Pulmonary artery endothelial cell (primary cell): ENCODE data around the gene RDH5. TPM values are rescaled to one million over a fixed set of nuclear protein-coding genes. Genes with fewer than 3 reads are reported as not detected.

Experiments
- DNase-seq: peaks from one replicate; pipeline ENCODE4 v3.0.0-alpha.2; 2011; ENCODE audit warnings: low read depth, low spot score
- total RNA-seq: library from RNA; depleted of rRNA; stranded (reverse); fragments of >200 nt; gene quantifications from 2 replicates; pipeline ENCODE4 v1.2.3, GENCODE V29; 2014

The RDH5 gene
- total RNA-seq, 1 donor from 2014 or later, result 0.79 TPM

DNA sequence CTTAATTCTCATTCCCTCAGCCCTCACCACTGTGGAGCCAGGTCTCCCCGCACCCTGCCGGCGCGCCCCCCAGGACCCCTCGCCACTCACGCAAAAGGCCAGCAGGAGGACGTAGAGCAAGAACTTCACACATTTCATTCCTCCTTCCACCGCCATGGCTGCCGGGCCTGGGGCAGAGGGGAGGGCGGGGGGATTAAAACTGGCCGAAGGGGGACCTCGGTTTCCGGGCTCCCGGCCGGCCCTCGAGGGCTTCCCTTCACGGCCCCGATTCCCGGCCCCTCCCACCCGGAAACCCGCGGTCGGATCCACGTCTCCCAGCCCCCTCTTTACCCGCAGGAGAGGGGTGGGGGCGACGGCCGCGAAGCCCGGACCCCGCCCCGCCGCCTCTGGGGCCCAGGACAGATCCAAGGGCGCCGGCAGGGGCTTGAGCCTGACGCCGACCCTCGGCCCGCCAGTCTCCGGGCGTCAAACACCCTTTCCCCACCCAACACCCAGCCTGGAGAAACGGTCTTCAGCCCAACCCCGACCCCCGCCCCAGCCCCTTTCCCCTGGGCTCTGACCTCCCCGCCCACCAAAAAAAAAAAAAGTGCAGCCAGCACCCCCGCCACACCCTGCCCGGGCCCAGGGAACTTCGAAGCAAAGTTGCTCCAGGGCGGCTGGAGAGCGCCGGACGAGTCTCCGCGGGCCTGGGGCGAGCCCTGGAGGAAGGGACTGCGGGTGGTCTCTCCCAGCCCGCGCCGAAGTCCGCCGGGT, 8.2 kb downstream of the RDH5 start:
- no peak for DNase-seq

DNA sequence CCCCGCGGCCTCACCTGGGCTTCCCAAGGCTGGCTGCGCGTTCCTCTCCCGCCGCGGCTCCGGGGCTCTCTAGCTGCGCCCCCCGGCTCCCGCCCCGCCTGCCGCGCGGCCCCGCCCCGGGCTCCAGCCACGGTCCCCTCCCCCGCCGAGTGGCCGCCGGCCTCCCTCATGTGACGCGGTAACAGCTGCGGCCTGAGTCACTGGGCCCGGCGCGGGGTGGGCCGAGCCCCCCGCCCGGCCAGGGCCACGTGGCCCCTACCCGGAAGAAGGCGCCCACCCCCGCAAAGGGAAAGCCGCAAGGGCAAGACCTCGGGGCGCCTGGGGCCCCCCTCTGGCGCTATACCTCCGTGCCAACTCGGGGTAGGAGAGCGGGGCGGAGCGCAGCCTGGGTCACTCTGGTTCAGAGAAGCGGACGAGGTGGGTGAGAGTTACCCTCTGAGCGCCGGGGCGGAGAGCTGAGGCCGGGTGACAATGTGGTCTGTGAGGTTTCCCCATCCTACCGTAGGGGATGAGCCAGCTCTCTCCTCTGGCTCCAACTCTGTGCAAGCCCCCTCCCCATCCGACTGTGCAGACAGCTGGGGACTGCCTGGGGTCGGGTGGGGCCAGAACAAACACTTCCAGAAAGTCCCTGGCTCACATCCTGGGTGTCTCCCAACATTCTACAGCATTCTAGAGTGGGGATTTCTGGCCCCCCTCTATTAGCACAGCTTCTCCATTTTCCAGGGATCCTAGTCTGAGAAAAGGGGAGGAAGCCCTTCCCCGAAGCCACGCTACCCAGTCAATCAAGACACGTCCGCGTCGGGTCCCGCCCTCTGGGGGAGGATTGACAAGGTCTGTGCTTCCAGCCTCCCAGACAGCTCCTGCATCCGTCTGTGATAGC, 9.0 kb downstream of the RDH5 start, which contains the start of gene CD63:
TSS of gene CD63 (minus strand) at position 71 of the 880 bp plus-strand sequence. CDS start 668 bp downstream, outside the sequence.
- peak; percentile 77 for DNase-seq

DNA sequence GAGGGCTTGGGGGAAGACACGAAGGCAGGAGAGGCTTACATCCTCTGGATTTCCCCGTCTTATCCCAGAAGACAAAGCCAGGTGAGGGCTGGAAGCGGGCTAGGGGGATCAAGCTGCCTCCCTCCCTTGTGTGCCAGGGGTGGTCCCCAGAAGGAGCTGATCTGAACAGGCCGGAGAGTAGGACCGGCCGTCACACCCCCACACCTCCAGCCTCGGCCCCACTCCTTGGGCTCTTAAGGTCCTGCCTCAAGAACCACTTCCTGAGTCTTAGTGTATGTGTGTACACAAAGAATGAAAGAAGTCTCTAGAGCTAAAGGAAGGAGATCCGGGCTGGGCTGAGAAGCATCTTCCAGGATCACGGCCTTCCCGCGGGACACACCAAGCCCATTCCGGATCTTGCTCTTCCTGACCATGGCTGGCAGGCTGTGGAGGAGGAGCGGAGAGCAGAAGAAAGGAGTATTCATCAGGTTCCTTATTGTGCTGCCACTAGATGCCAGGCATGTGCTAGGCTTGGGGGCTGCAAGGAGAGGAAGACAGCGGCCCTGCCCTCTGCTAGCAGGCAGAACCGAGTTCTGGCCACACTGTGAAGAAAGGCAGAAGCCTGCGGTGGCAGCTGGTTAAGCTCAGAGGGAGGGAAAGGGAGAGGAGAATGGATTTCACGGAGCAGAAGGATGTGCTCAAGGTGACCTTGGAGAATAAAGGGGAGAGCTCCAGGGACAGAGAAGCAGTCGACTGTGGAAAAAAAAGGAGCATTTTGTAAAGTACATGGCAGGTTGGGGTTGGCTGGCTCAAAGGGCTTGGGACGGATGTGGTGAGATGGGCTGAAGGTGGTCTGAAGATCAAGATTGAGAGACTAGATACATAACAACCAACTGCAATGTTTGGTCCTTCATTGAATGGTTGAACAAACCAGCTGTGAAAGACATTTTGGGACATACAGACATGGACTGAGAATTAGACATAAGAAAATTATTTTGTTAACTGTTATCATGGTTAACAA, 9.9 kb downstream of the RDH5 start:
- no peak for DNase-seq

DNA sequence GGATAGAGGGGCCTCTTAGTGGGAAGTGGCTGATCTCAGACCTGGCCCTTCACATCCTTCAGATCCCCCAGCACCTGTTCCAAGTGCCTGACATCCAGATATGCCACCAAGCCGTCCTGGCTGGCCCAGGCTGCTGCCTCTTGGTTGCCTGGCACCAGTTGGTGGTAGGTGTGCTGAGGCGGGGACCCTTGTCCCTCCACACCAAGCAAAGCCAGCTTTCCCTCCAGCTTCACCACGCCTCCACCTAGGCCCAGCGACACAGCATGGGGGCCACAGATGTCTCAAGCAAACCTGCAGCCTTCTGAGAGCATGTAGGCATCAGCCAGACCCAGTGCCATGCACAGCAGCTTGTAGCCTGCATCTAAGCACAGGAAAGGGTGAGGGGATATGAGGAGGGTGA, 12.1 kb downstream of the RDH5 start:
- DNase-seq, result no peak

DNA sequence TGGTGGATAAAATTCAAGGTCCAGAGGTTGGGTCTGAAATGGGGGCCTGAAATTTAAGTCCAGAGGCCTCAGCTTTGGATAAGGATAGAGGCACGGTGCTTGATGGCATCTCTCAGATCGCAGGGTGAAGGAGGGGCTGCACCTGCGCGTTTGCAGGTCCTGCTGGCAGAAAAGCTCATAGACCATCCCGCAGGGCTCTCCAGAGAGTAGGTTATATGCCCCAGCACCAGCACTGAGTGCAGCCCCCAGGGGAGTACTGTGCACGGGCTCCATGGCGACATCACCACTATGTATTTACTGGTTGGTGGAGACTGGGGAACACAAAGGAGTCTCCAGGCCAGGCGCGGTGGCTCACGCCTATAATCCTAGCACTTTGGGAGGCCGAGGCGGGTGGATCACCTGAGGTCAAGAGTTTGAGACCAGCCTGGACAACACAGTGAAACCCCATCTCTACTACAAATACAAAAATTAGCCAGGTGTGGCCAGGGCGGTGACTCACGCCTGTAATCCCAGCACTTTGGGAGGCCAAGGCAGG, 12.9 kb downstream of the RDH5 start:
- DNase-seq, result no peak

DNA sequence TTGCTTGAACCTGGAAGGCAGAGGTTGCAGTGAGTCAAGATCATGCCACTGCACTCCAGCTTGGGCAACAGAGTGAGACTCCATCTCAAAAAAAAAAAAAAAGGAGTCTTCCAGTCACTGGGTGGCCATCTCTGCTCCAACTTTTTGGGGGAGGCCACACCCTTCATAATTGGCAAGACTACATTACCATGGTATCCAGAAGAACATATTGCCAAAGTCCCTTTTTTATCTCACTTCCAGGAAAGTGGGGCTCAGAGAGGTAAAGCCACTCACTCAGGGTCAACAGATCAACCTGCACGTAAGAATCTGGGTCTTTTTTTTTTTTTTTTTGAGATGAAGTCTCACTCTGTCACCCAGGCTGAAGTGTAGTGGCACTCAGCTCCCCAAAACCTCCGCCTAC, 13.7 kb downstream of the RDH5 start:
- no peak for DNase-seq

DNA sequence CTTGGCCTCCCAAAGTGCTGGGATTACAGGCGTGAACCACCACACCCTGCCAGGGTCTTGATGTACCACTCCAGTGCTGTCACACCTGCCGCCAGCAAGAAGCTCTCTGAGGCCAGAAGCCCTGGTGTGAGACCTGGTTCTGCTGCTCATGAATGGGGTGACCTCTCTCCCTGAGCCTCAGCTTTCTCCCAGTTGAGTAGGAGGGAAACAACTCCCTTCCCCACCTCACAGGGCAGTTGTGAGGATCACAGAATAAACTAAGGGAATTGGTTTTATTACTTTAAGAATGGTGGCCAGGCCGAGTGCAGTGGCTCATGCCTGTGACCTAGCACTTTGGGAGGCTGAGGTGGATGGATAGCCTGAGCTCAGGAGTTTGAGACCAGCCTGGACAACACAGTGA, 14.4 kb downstream of the RDH5 start:
- DNase-seq, result no peak

DNA sequence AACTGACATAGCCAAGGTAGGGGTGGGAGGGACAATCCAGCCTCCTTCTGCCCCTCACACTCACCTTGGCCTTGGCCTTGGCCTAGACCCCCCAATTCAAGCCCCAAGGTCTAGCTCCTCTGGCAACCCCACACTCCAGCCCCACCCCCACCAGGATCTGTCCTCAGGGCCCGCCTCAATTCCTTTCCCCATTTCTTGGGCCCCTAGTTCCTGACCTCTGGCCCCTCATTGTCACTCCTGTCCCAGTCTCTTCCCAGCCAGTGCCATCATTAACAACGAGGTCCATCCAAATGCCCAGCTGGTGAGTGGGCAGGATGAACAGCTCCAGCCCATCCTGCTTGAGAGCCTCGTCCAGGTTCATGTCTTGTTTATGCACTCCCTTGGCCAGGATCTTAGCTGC, 15.9 kb downstream of the RDH5 start:
- no peak for DNase-seq

DNA sequence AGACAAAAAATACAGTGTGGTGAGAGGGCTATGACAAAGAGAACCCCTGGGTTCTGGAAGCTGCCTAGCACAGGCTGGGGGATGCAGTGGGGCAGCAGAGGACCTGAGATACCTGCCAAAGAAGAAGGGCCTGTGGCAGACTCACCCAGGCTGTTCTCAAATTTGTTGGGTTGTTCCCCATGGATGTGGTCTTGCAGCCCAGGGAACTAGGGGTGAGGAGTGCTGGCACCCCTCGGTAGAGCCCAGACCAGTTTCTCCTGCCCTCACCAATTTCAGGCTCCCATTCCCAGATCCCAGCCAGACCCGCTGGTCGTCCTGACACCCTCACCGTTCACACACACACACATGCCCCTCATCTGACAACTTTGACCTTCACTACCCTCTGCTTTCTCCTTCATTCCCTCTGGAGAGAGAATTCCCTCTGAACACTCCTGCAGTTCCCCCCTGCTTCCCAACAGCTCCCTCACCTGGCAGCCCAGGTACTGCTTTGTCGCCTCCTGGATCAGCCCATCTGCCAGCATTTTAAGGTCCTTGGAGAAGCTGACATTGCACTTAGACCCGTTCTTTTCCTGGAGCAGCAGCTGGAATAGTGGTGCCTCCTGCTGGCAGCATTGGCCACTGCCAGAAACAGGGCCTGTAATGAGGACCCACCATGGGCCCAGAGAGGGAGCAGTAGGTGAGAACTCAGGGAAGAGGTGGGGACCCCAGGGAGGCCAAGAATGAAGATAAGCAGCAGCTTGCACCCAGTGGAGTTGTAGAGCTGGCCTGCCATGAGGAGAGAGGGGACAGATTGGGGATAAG, 16.8 kb downstream of the RDH5 start:
- DNase-seq, result no peak

DNA sequence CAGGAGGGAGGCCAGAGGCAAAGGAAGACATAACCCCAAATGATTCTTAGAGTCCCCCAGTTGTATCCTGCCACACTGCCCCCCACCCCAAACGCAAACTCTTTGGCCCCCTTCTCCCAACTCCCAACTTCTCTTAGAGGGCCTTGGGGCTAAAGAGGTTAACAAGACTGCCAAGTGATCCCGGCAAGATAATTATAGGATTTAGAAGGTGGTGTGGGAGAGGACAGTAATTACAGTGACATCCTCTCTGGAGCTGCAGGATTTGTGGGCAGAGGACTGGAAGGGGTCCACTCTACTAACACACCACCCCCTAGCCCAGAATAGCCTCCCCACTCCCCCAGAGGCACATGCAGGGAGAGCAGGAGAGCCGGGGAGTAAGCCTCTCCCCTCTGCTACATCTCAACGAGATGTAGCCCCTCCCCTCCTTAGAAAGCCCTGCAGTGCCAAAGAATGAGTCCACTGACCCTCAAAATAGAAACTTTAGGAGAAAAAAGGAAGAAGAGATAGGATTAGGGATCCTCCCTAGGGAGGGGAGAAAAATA, 17.5 kb downstream of the RDH5 start:
- no peak for DNase-seq

DNA sequence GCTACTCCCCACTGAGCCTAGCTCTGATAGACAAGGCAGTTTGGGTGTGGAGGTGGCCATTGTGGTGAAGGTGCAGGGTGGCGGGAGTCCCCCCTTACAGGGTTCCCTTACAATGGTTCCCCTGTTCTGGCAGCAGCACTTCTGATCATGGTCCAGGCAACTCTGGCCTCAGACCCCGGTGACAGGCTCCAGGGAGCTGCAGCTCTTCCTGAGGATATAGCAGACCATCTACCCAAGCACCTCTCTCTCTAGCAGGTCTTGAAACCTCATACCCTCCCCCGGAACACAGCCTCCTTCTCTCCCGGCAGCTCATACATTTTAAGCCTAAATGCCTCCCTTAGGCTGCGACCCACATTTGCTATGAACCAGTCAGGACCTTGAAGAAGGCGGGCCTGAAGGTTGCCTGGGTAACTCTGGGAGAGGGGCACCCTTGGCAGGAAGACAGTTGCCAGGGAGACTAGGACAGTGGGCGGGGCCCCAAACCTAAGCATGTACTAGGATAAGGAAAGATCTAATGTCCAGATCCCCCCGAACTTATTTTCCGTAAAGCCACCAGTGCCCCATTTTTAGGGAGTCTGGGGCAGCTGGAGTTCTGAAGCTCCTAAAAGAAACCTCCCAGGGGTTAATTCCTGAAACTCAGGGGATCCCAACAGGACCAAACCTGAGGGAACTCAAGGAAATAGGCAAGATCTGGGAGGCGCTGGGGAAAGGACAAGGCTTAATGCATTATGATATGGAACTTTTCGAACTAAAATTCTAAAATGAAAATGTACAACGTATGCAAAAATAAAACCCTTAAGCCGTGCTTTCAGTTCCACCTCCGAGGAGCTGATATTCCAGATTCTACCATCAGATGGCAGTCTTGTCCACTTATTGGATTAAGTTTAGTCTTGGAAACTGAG, 18.2 kb downstream of the RDH5 start:
- DNase-seq, result no peak

DNA sequence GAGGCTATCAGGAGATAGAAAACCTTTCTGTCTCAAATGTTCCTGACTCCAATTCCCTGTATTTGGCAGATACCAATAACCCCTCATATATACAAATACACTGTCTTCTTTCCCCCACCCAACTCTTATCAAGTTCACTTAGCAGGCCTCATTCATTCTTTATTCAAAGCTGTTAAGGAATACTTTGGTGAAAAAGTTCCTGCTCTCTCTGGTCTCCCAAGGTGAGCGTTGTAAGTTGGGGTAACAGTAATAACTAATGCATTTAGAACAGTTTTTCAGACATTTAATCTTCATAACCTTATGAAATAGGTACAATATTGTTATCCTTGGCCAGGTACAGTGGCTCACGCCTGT, 18.8 kb downstream of the RDH5 start:
- no peak for DNase-seq

DNA sequence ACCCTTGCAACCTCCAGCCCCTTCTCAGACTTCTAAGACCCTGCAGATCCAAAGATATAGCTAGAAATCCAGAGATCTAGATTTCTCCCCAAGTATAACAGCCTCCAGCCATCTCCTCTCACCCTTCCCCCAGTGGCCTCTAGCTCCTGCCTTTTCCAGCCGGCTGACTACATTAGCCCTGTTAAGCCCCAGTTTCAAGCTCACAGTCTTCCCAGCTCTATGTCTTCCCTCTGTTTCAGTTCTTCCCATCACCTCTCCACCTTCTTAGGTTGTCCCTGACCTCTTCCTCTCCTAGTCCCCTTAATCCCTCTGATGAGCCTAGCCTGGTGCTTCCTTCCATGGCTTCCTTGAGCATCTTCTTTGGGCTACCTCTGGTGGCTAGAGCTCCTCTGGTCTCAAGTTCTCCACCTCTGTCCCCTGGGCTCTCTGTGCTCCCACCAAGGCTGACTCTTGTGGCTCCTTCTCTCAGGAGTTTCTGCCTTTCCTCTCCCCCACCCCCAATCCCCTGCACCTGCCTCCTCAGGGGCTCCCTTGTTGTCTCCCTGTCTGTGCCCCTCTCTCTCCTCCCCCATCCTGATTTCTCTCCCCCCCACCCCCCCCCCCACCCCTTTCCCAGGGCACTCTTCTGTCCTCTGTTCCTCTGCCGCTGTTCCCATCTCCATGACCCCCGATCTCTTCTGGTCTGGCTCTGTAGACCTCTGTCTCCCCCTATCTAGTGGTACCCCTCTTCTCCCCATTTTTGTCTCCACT, 21.9 kb downstream of the RDH5 start:
- no peak for DNase-seq

DNA sequence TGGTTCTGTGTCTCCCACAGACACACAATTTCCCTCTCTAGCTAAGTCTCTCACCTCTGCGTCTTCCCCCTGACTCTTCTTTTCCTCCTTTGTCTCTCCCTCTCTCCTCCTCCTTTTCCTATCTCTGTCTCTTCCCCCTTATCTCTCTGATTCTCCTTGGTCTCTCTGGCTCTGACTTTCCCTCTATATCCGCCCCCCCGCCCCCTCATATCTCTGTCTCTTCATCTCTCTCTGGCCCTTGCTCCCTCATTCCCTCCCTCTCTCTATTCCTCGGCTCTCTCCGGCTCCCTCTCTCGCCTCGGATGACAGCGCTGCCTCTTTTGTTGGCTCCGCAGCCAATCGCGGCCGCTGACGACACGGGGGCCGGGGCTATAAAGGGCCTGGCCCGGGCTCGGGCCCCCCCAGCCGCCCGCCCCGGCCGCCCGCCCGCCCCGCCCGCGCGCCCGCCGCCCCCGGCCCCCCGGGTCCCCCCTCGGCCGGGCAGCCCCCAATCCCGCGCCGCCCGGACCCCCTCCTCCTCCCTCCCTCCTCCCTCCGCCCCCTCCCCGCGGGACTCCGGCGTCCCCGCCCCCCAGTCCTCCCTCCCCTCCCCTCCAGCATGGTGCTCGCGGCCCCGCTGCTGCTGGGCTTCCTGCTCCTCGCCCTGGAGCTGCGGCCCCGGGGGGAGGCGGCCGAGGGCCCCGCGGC, 22.7 kb downstream of the RDH5 start, which contains the start of gene GDF11:
TSS of gene GDF11 (plus strand) at position 404 of the 687 bp plus-strand sequence. CDS start at position 599, 195 bp downstream.
- no peak for DNase-seq

DNA sequence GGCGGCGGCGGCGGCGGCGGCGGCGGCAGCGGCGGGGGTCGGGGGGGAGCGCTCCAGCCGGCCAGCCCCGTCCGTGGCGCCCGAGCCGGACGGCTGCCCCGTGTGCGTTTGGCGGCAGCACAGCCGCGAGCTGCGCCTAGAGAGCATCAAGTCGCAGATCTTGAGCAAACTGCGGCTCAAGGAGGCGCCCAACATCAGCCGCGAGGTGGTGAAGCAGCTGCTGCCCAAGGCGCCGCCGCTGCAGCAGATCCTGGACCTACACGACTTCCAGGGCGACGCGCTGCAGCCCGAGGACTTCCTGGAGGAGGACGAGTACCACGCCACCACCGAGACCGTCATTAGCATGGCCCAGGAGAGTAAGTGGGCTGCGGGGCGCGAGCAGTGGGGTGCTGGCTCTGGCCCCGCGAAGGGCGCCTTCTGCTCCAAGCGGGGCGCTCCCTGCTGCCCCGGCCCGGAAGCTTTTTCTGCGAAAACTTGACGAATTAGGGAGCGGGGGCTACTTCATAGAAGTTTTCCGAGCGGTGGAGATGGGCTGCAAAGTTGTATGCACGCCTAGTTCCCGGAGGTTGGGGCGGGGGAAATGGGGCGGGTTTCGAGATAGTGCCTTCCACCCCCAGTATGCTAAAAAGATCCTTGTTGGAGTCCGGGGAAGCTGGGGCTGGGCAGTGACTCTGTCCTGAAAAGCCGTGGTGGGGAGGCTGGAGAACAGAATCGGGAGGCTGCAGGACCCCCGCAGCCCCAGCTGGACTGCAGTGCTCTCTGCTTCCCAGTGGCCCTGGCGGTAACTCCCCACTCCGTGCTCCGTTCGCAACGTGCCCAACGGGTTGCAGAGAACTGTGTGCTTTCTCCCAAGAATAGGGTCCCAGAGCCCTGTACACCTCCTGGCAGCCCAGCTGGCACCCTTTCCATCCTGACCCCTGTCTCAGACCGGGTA, 23.5 kb downstream of the RDH5 start:
- DNase-seq, result no peak

DNA sequence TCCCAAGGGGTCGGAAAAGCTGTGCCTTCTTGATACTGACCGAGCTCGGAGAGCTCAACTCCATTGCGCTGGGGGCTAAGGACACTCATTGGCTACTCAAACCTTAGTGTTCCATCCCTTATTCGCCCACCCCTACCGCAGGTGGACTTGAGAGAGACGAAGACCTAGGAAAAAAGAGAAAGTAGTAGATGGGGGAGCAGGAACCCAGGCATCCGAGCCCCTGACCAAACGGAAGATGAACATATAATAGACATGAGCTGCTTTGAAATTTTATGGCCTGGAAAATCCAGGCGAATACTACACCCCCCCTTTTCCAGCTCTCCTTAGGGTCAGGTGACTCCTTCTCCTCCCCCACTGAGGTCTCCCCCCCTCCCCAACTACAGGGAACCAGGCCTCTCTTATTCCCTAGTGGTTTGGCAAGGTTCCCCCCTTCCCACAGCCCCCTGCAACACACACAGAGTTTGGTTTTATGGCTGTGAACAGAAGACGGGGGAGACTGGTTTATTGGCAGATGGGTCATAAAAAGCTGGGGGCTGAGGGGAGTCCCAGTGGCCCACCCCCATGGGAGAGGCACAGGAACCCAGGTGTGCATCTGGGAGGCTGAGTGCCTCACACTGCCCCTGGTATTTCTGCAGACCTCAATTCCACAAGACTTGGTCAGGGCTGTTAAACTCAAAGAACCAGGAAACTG, 24.3 kb downstream of the RDH5 start:
- no peak for DNase-seq
